ENCODE measurements around the gene PPFIBP1. TPM values are rescaled to one million over a fixed set of nuclear protein-coding genes. Genes with fewer than 3 reads are reported as not detected.
A peak's percentile ranks its signal among the peaks of the same experiment; 100 is the strongest.
"Not testable (repeated sequence)": the region's sequence is repeated elsewhere in the genome, so short reads cannot be mapped to it uniquely, and the experiment has no call there.

Gene PPFIBP1
- polyA plus RNA-seq, 1 of the 3 experiments (the other 2 are of a cell fraction) = 55.0 TPM

DNA sequence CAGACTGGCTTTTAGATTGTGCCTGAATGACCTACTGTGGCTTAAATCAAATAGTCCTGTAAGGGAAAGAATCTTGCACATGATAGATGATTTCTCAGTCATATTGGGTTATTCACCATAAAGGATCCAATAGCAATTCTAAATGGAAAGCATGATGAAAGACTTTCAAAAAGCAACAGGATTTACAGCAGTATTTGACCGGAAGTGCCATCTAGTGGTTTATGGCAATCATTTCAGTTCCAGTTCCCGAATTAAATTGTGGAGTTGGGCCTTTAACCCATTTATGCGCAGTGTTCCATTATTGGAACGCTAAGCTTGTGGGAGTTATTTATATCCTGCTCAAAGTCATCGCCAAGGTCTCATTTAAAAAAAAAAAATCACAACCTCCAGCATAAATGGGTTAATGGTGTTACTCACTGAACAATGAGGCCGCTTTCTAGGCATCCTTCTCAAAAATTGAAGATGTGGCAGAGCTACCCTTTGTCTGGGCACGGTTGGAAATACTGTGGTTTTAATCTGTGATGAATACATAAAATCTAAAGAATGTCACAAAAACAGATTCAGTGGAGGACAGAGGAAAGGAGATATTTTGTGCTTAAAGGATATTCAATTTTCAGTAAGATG is 111.5 kb downstream of the PPFIBP1 start:
- H3K36me3 ChIP-seq (replicated peaks in 1 of 2; ENCODE audit: control insufficient read depth in 1 of 2, insufficient read depth in 2 of 2, low read length in 1 of 2) = peaks cover 17 to 57% of the 10 kb centered on the region in 2 experiments
- H3K27ac ChIP-seq (ENCODE audit: low read depth in 2 of 2, low read length in 1 of 2) = peak overlapping the region in 1 of 2 experiments; percentile 29; a peak in 1 of 4 replicates
- no peaks in the 10 kb centered on the region for H4K20me1 ChIP-seq (ENCODE audit: insufficient read depth)
- no peaks in the 10 kb centered on the region for H3K27me3 ChIP-seq (ENCODE audit: insufficient read depth)
- ChIA-PET CTCF (interaction anchor here (0.8 to 1.9 kb wide), 12 partner anchors 9 to 244 kb away, joined by 3 to 11 read pairs (median 4); no protein-coding TSS in a partner anchor), POLR2A (no interaction called here)
- 52% methylated on average over 7 of the region's 7 CpGs for WGBS (ENCODE audit: low lambda C conversion rate)
- H3K4me2 ChIP-seq = no peak overlapping the region
- 0 out of 4 replicates have a peak, but pooled peaks cover 0 to 7% of the 10 kb centered on the region in 2 experiments for H3K4me1 ChIP-seq (ENCODE audit: control insufficient read depth in 1 of 2, insufficient read depth in 2 of 2, low read depth in 1 of 2, low read length in 1 of 2)
- no peak overlapping the region for H3K9ac ChIP-seq
- peak; percentile 15 for DNase-seq
- no peak overlapping the region; a peak in 1 of 4 replicates for H3K4me3 ChIP-seq (ENCODE audit: low read depth in 2 of 2, low read length in 1 of 2)
- H3K79me2 ChIP-seq (ENCODE audit: insufficient read depth) = peaks cover 87% of the 10 kb centered on the region
- H2AFZ ChIP-seq (ENCODE audit: low read depth) = no peak overlapping the region
- H3F3A ChIP-seq (replicated peaks; ENCODE audit: insufficient read depth) = peaks cover 18% of the 10 kb centered on the region
- H3K9me3 ChIP-seq = no peaks in the 10 kb centered on the region
- TF ChIP-seq TCF12 (IDR thresholded peaks at IDR 0.05) = no peak
- peak; percentile 83 for TF ChIP-seq RAD21 (IDR thresholded peaks at IDR 0.05; ENCODE audit: low read length)
- no peak for TF ChIP-seq ELF1 (IDR thresholded peaks at IDR 0.05)
- no peak for TF ChIP-seq GABPA (IDR thresholded peaks at IDR 0.05; ENCODE audit: low read depth)
- TF ChIP-seq MEF2A (IDR thresholded peaks at IDR 0.05; ENCODE audit: borderline replicate concordance, low read depth) = no peak
- no peak for TF ChIP-seq MAX (IDR thresholded peaks at IDR 0.05; ENCODE audit: low read depth)
- no peak for TF ChIP-seq YY1 (IDR thresholded peaks at IDR 0.05; ENCODE audit: low read depth)
- no peak for TF ChIP-seq FOXJ3 (CRISPR knock-in tag; IDR thresholded peaks at IDR 0.05)
- TF ChIP-seq SMC3 (IDR thresholded peaks at IDR 0.05; ENCODE audit: low read depth, low read length) = peak; percentile 70
- TF ChIP-seq USF2 (IDR thresholded peaks at IDR 0.05; ENCODE audit: borderline replicate concordance, low read depth, low read length) = no peak
- TF ChIP-seq, protein P1, sequence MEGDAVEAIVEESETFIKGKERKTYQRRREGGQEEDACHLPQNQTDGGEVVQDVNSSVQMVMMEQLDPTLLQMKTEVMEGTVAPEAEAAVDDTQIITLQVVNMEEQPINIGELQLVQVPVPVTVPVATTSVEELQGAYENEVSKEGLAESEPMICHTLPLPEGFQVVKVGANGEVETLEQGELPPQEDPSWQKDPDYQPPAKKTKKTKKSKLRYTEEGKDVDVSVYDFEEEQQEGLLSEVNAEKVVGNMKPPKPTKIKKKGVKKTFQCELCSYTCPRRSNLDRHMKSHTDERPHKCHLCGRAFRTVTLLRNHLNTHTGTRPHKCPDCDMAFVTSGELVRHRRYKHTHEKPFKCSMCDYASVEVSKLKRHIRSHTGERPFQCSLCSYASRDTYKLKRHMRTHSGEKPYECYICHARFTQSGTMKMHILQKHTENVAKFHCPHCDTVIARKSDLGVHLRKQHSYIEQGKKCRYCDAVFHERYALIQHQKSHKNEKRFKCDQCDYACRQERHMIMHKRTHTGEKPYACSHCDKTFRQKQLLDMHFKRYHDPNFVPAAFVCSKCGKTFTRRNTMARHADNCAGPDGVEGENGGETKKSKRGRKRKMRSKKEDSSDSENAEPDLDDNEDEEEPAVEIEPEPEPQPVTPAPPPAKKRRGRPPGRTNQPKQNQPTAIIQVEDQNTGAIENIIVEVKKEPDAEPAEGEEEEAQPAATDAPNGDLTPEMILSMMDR (IDR thresholded peaks at IDR 0.05) = peak; percentile 70
- no peak for TF ChIP-seq RCOR1 (IDR thresholded peaks at IDR 0.05; ENCODE audit: low read length)
- TF ChIP-seq RXRA (IDR thresholded peaks at IDR 0.05; ENCODE audit: borderline replicate concordance, low read depth) = 0 out of 2 replicates have a peak, but pooled peaks have one; percentile 8
- H3K9me2 ChIP-seq = no peaks in the 10 kb centered on the region

DNA sequence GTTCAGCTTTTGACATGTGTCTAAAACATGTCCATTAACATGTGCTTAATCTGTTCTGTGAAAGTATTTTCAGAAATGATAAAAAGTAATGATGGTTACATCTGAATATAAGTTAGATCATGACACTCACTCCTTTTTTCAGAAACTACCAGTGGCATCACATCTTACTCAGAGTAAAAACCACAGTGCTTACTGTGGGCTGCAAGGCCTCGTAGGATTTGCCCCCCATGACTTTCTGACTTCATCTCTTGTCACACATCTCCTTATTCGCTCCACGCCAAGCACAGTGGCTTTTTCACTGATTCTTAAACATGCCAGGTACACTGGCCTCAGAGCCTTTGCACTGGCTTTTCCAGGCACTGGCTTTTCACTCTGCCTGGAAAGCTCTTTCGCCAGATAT is 112.6 kb downstream of the PPFIBP1 start:
- H3K4me1 ChIP-seq (ENCODE audit: control insufficient read depth in 1 of 2, insufficient read depth in 2 of 2, low read depth in 1 of 2, low read length in 1 of 2); DNase-seq; H3K9me3 ChIP-seq; H3K9ac ChIP-seq; H4K20me1 ChIP-seq (ENCODE audit: insufficient read depth); H3K4me3 ChIP-seq (ENCODE audit: low read depth in 2 of 2, low read length in 1 of 2); H2AFZ ChIP-seq (ENCODE audit: low read depth); H3F3A ChIP-seq (replicated peaks; ENCODE audit: insufficient read depth); H3K27me3 ChIP-seq (ENCODE audit: insufficient read depth); H3K27ac ChIP-seq (ENCODE audit: low read depth in 2 of 2, low read length in 1 of 2); POLR2A ChIA-PET; H3K9me2 ChIP-seq; H3K4me2 ChIP-seq: not testable (repeated sequence)
- 89% methylated on average over 4 of the region's 4 CpGs for WGBS (ENCODE audit: low lambda C conversion rate)
- H3K36me3 ChIP-seq (replicated peaks in 1 of 2; ENCODE audit: control insufficient read depth in 1 of 2, insufficient read depth in 2 of 2, low read length in 1 of 2) = peaks cover 14 to 56% of the 10 kb centered on the region in 2 experiments
- CTCF ChIA-PET = interaction anchor here (1.1 to 1.9 kb wide), 4 partner anchors 8 to 212 kb away, joined by 4 to 11 read pairs (median 6); no protein-coding TSS in a partner anchor
- peaks cover 87% of the 10 kb centered on the region for H3K79me2 ChIP-seq (ENCODE audit: insufficient read depth)

Data from SK-N-SH (cell line).